Astrocyte of the cerebellum (primary cell): ENCODE results near the gene FICD.
A peak's percentile ranks its signal among the peaks of the same experiment; 100 is the strongest.
"Not testable (repeated sequence)": the region's sequence is repeated elsewhere in the genome, so short reads cannot be mapped to it uniquely, and the experiment has no call there.

Source experiments
- DNase-seq: peaks from one replicate; pipeline ENCODE4 v3.0.0-alpha.2; 2011; ENCODE audit warnings: low read depth
- H3K4me3 ChIP-seq: 2 replicates; pipeline ENCODE4 v1.5.1; 2011; ENCODE audit warnings: mild to moderate bottlenecking, low read depth, low read length, moderate library complexity
- CTCF ChIP-seq: IDR thresholded peaks from 2 replicates; pipeline ENCODE4 v1.5.1; 2012; ENCODE audit warnings: low read length, low read depth, moderate library complexity, mild to moderate bottlenecking; ENCODE audit errors: missing control alignments
- in situ Hi-C: cut with HindIII; loops from 2 replicates; pipeline ENCODE4 v1.10.0; 2017; ENCODE audit warnings: low sequenced_read_pairs

Gene FICD

GRCh38 chr12:108484431-108484830 is 30.6 kb upstream of the FICD start:
- no peak for TF ChIP-seq CTCF
- DNase-seq, result no peak
- no peak overlapping the region for H3K4me3 ChIP-seq
- in situ Hi-C loops, result no loop called here

- DNase-seq, result no peak
- no peak overlapping the region for H3K4me3 ChIP-seq
- in situ Hi-C loops, result no loop called here
- TF ChIP-seq CTCF, result no peak
Observed at GRCh38 chr12:108484845-108485244, 30.2 kb upstream of the FICD start.

- H3K4me3 ChIP-seq, in situ Hi-C loops, DNase-seq: not testable (repeated sequence)
Observed at GRCh38 chr12:108485371-108485770, 29.7 kb upstream of the FICD start.

GRCh38 chr12:108487029-108487428 is 28.0 kb upstream of the FICD start:
- in situ Hi-C loops, DNase-seq: not testable (repeated sequence)

GRCh38 chr12:108491256-108491655 is 23.8 kb upstream of the FICD start:
- TF ChIP-seq CTCF, result no peak
- no peak for DNase-seq
- in situ Hi-C loops, result no loop called here
- no peak overlapping the region for H3K4me3 ChIP-seq

More at GRCh38 chr12:108487029-108487428, 28.0 kb upstream of the FICD start:
- H3K4me3 ChIP-seq, result not testable (repeated sequence)

- TF ChIP-seq CTCF, result peak; percentile 67
- DNase-seq, result no peak
- no peak overlapping the region for H3K4me3 ChIP-seq
- in situ Hi-C loops, result no loop called here
Observed at GRCh38 chr12:108495054-108495453, 20.0 kb upstream of the FICD start.

- no peak overlapping the region for H3K4me3 ChIP-seq
- TF ChIP-seq CTCF, result no peak
- in situ Hi-C loops, result no loop called here
- no peak for DNase-seq
Observed at GRCh38 chr12:108495823-108496579, 19.1 kb upstream of the FICD start.
